ENCODE measurements around the gene GDF2. TPM values are rescaled to one million over a fixed set of nuclear protein-coding genes. Genes with fewer than 3 reads are reported as not detected.

Gene GDF2
- total and polyA plus RNA-seq, 2 of the 4 experiments (the other 2 are of a cell fraction), result under 0.01 TPM; not detected in 1

DNA sequence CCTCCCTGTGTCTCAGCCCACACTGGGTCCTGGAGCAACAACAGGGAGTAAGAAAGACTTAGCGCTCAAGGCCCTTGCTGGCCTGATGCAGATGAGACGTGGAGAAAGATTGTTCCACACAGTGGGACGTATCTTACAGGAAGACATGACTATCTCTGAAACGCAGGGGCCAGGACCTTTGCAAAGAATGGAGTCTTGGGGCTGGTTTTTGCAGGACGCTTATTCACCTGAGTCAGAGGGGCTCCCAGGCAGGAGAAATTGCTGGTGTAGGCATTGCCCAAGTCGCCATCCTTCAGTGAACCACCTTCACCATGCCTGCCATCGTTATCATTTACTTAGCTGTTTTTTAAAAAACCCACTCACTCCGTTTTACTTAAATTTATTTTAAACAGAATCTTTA, 34.0 kb upstream of the GDF2 start:
- Histone ChIP-seq H2BK15ac (ENCODE audit: low read depth, low read length) (no peak overlapping the region), H3K4me3 (ENCODE audit: insufficient read depth, low read depth, low read length) (no peak overlapping the region), H3K4ac (ENCODE audit: low read depth, low read length) (no peak overlapping the region), H3K9me1 (ENCODE audit: insufficient read depth, low read length) (no peaks in the 10 kb centered on the region; the same call in 1 of the 2 replicates), H3K9me3 (ENCODE audit: control insufficient read depth, insufficient read depth, low read length) (no peaks in the 10 kb centered on the region), H2AK5ac (ENCODE audit: low read depth, low read length) (no peak overlapping the region), H2BK20ac (ENCODE audit: low read depth, low read length) (no peak overlapping the region), H4K91ac (ENCODE audit: insufficient read depth, low read depth, low read length) (no peak overlapping the region), H3K18ac (ENCODE audit: low read depth, low read length) (no peak overlapping the region), H3K4me2 (ENCODE audit: low read depth, low read length) (no peak overlapping the region), H3K27me3 (ENCODE audit: control insufficient read depth, insufficient read depth, low read length) (peaks cover 31% of the 10 kb centered on the region), H3K14ac (replicated peaks; ENCODE audit: low read depth, low read length) (no peak overlapping the region), H2BK5ac (ENCODE audit: low read depth, low read length, poor library complexity, severe bottlenecking) (no peak overlapping the region), H2AFZ (replicated peaks; ENCODE audit: low read length, poor library complexity) (no peak overlapping the region), H3K79me1 (ENCODE audit: low read depth in 1 of 2, low read length in 2 of 2) (no peaks in the 10 kb centered on the region), H4K5ac (ENCODE audit: low read depth, low read length) (no peak overlapping the region), H3K9ac (ENCODE audit: low read depth, low read length) (no peak overlapping the region), H2AK9ac (replicated peaks; ENCODE audit: low read depth, low read length, poor library complexity) (no peak overlapping the region), H3K56ac (ENCODE audit: extremely low read depth, insufficient read depth, low read length) (no peak overlapping the region), H2BK120ac (ENCODE audit: low read depth, low read length) (no peak overlapping the region), H3K36me3 (ENCODE audit: control insufficient read depth, insufficient read depth, low read length) (no peaks in the 10 kb centered on the region), H3K4me1 (ENCODE audit: control insufficient read depth, insufficient read depth, low read length) (no peaks in the 10 kb centered on the region), H4K8ac (ENCODE audit: low read depth in 2 of 2, low read length in 2 of 2) (no peak overlapping the region), H3K27ac (ENCODE audit: insufficient read depth, low read length) (no peak overlapping the region), H4K20me1 (ENCODE audit: insufficient read depth, low read length) (no peaks in the 10 kb centered on the region), H3K23ac (ENCODE audit: low read depth, low read length) (no peak overlapping the region)
- in situ Hi-C loops (cut with MboI; ENCODE audit: low sequenced_read_pairs), result no loop called here
- ATAC-seq (ENCODE audit: low read depth) (no peak), DNase-seq (no peak)
- no TSS peak for BruUV-seq (replicated peaks)
- intact Hi-C loops (cut with micrococcal nuclease), result no loop called here
- no peak for TF ChIP-seq POLR2A (IDR thresholded peaks at IDR 0.05; ENCODE audit: low read depth, low read length)
- TF ChIP-seq RFX5 (IDR thresholded peaks at IDR 0.05; ENCODE audit: low read depth, low read length), result no peak
- no peak for TF ChIP-seq CHD1 (IDR thresholded peaks at IDR 0.05; ENCODE audit: low read depth, low read length)
- no peak for TF ChIP-seq SMC3 (IDR thresholded peaks at IDR 0.05; ENCODE audit: low read depth, low read length)
- TF ChIP-seq MXI1 (IDR thresholded peaks at IDR 0.05; ENCODE audit: borderline replicate concordance, low read depth, low read length), result no peak
- no peak for TF ChIP-seq BHLHE40 (IDR thresholded peaks at IDR 0.05; ENCODE audit: low read depth, low read length)
- no peak for TF ChIP-seq RCOR1 (IDR thresholded peaks at IDR 0.05; ENCODE audit: insufficient replicate concordance, low read length)
- TF ChIP-seq FOS (IDR thresholded peaks at IDR 0.05; ENCODE audit: low read depth, low read length), result no peak
- TF ChIP-seq, protein P1, sequence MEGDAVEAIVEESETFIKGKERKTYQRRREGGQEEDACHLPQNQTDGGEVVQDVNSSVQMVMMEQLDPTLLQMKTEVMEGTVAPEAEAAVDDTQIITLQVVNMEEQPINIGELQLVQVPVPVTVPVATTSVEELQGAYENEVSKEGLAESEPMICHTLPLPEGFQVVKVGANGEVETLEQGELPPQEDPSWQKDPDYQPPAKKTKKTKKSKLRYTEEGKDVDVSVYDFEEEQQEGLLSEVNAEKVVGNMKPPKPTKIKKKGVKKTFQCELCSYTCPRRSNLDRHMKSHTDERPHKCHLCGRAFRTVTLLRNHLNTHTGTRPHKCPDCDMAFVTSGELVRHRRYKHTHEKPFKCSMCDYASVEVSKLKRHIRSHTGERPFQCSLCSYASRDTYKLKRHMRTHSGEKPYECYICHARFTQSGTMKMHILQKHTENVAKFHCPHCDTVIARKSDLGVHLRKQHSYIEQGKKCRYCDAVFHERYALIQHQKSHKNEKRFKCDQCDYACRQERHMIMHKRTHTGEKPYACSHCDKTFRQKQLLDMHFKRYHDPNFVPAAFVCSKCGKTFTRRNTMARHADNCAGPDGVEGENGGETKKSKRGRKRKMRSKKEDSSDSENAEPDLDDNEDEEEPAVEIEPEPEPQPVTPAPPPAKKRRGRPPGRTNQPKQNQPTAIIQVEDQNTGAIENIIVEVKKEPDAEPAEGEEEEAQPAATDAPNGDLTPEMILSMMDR (conservative IDR thresholded peaks at IDR 0.05; ENCODE audit: low read depth, low read length), result no peak
- TF ChIP-seq NFE2L2 (IDR thresholded peaks at IDR 0.05; ENCODE audit: low read depth, low read length), result no peak
- TF ChIP-seq, protein P2, sequence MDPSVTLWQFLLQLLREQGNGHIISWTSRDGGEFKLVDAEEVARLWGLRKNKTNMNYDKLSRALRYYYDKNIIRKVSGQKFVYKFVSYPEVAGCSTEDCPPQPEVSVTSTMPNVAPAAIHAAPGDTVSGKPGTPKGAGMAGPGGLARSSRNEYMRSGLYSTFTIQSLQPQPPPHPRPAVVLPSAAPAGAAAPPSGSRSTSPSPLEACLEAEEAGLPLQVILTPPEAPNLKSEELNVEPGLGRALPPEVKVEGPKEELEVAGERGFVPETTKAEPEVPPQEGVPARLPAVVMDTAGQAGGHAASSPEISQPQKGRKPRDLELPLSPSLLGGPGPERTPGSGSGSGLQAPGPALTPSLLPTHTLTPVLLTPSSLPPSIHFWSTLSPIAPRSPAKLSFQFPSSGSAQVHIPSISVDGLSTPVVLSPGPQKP (IDR thresholded peaks at IDR 0.05; ENCODE audit: borderline replicate concordance, low read depth, low read length), result no peak
- no peak for TF ChIP-seq MAZ (IDR thresholded peaks at IDR 0.05; ENCODE audit: borderline replicate concordance, low read depth, low read length)
- TF ChIP-seq, protein P3, sequence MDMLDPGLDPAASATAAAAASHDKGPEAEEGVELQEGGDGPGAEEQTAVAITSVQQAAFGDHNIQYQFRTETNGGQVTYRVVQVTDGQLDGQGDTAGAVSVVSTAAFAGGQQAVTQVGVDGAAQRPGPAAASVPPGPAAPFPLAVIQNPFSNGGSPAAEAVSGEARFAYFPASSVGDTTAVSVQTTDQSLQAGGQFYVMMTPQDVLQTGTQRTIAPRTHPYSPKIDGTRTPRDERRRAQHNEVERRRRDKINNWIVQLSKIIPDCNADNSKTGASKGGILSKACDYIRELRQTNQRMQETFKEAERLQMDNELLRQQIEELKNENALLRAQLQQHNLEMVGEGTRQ (IDR thresholded peaks at IDR 0.05; ENCODE audit: low read depth, low read length), result no peak
- TF ChIP-seq MAFK (IDR thresholded peaks at IDR 0.05; ENCODE audit: low read depth, low read length), result no peak
- dilution Hi-C loops (cut with HindIII; ENCODE audit: low sequenced_read_pairs, unreplicated experiment), result no loop called here
- ChIA-PET CTCF (no interaction called here), POLR2A (ENCODE audit: unreplicated experiment) (no interaction called here)
- WGBS, 2 experiments (ENCODE audit: extremely low coverage in 2 of 2, insufficient read length in 1 of 2), result 88% methylated on average over 4 of the region's 8 CpGs; no CpG with 5 or more reads in 1 of the 2 experiments
